ENCODE results near the gene RGS10.

DNA sequence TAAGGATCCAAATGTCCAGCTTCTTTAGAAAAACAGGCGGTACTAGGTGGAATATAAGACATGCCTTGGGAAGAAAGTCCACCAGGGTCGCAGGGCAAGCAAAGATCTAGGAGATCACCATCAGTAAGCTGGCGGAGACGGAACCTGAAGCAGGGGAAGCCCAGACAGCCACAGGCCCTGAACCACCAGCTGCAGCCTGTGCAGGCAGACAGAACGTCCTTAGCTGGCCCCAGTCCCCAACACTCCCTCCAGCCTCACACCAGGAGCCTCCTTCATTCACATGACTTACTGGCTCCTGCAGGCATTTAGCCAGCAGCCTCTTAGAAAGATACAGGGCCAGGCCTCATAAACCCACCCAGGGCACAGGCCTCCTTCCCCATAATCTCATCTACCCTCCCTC is 17.4 kb downstream of the RGS10 start:
- TF ChIP-seq POLR2A (IDR thresholded peaks at IDR 0.05): no peak
- TF ChIP-seq, protein P1, sequence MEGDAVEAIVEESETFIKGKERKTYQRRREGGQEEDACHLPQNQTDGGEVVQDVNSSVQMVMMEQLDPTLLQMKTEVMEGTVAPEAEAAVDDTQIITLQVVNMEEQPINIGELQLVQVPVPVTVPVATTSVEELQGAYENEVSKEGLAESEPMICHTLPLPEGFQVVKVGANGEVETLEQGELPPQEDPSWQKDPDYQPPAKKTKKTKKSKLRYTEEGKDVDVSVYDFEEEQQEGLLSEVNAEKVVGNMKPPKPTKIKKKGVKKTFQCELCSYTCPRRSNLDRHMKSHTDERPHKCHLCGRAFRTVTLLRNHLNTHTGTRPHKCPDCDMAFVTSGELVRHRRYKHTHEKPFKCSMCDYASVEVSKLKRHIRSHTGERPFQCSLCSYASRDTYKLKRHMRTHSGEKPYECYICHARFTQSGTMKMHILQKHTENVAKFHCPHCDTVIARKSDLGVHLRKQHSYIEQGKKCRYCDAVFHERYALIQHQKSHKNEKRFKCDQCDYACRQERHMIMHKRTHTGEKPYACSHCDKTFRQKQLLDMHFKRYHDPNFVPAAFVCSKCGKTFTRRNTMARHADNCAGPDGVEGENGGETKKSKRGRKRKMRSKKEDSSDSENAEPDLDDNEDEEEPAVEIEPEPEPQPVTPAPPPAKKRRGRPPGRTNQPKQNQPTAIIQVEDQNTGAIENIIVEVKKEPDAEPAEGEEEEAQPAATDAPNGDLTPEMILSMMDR (IDR thresholded peaks at IDR 0.05 in 4 of 5, conservative IDR thresholded peaks at IDR 0.05 in 1 of 5): no peak
